ENCODE measurements around the gene BCL2L12. TPM values are rescaled to one million over a fixed set of nuclear protein-coding genes. Genes with fewer than 3 reads are reported as not detected.

BCL2L12 gene
- polyA plus RNA-seq, 1 of the 3 experiments (the other 2 are of a cell fraction): 27.9 TPM

- no peak for TF ChIP-seq EP300 (IDR thresholded peaks at IDR 0.05; ENCODE audit: borderline replicate concordance in 1 of 2, low read depth in 1 of 2, low read length in 1 of 2)
- TF ChIP-seq RAD21 (IDR thresholded peaks at IDR 0.05; ENCODE audit: low read length): no peak
- no peak for TF ChIP-seq JUND (IDR thresholded peaks at IDR 0.05)
- TF ChIP-seq RXRA (IDR thresholded peaks at IDR 0.05; ENCODE audit: borderline replicate concordance, low read depth): no peak
- no peak for TF ChIP-seq PBX3 (IDR thresholded peaks at IDR 0.05)
- TF ChIP-seq POLR2AphosphoS5 (IDR thresholded peaks at IDR 0.05; ENCODE audit: low read depth, low read length): peak; percentile 62
- no peak for TF ChIP-seq CTCF (IDR thresholded peaks at IDR 0.05)
- no peak for TF ChIP-seq TEAD4 (IDR thresholded peaks at IDR 0.05; ENCODE audit: borderline replicate concordance, insufficient read depth)
- no peak for TF ChIP-seq FOSL2 (IDR thresholded peaks at IDR 0.05; ENCODE audit: borderline replicate concordance, low read depth)
- TF ChIP-seq NRF1 (IDR thresholded peaks at IDR 0.05; ENCODE audit: low read depth, low read length): peak; percentile 68
These were observed 23.8 kb upstream of the BCL2L12 start, which contains the start of gene SCAF1 (continued) for GRCh38 chr19:49641688-49642491.

GRCh38 chr19:49642492-49643035 lies 23.2 kb upstream of the BCL2L12 start:
- peak overlapping the region; percentile 100 for H3K4me2 ChIP-seq
- H3K9me3 ChIP-seq: no peaks in the 10 kb centered on the region
- H3K4me3 ChIP-seq (ENCODE audit: low read depth in 2 of 2, low read length in 1 of 2): peak overlapping the region; percentile 100
- H3K4me1 ChIP-seq (ENCODE audit: control insufficient read depth in 1 of 2, insufficient read depth in 2 of 2, low read depth in 1 of 2, low read length in 1 of 2): peaks cover 14 to 32% of the 10 kb centered on the region in 2 experiments
- peak overlapping the region; percentile 100 for H3K9ac ChIP-seq
- peak overlapping the region; percentile 86 to 92 for H3K27ac ChIP-seq (ENCODE audit: low read depth in 2 of 2, low read length in 1 of 2)
- peaks cover 76% of the 10 kb centered on the region for H3K79me2 ChIP-seq (ENCODE audit: insufficient read depth)
- no peaks in the 10 kb centered on the region for H3K9me2 ChIP-seq
- H3K36me3 ChIP-seq (replicated peaks in 1 of 2; ENCODE audit: control insufficient read depth in 1 of 2, insufficient read depth in 2 of 2, low read length in 1 of 2): peaks cover 14 to 27% of the 10 kb centered on the region in 2 experiments
- DNase-seq: peak; percentile 65
- peaks cover 16% of the 10 kb centered on the region for H4K20me1 ChIP-seq (ENCODE audit: insufficient read depth)
- peaks cover 9% of the 10 kb centered on the region for H3F3A ChIP-seq (replicated peaks; ENCODE audit: insufficient read depth)
- no peak for TF ChIP-seq PBX3 (IDR thresholded peaks at IDR 0.05)
- TF ChIP-seq MAX (IDR thresholded peaks at IDR 0.05; ENCODE audit: low read depth): no peak
- peak in 1 of 2 experiments; percentile 3; a peak in 1 of 4 replicates for TF ChIP-seq EP300 (IDR thresholded peaks at IDR 0.05; ENCODE audit: borderline replicate concordance in 1 of 2, low read depth in 1 of 2, low read length in 1 of 2)
- TF ChIP-seq TAF1 (IDR thresholded peaks at IDR 0.05; ENCODE audit: borderline replicate concordance, low read depth, low read length): no peak
- peak; percentile 44; the same call in 1 of the 2 replicates for TF ChIP-seq GATA2 (CRISPR knock-in tag; IDR thresholded peaks at IDR 0.05)
- TF ChIP-seq POLR2AphosphoS5 (IDR thresholded peaks at IDR 0.05; ENCODE audit: low read depth, low read length): no peak
- H2AFZ ChIP-seq (ENCODE audit: low read depth): peak overlapping the region; percentile 65; the same call in 1 of the 2 replicates
- POLR2A ChIA-PET: interaction anchor here (0.6 to 1.7 kb wide), 5 partner anchors 16 to 235 kb away, joined by 3 to 5 read pairs (median 3); partner anchors contain the start of genes AKT1S1, RPS11 and TBC1D17
- no peaks in the 10 kb centered on the region for H3K27me3 ChIP-seq (ENCODE audit: insufficient read depth)
- CTCF ChIA-PET: interaction anchor here (0.7 to 5.2 kb wide), 6 partner anchors 11 to 73 kb away, joined by 3 to 31 read pairs (median 5); partner anchors contain the start of gene PRMT1
- 0% methylated on average over 2 of the region's 5 CpGs for WGBS (ENCODE audit: low lambda C conversion rate)
